Astrocyte (in vitro differentiated cells and primary cell): ENCODE results near the gene VAPA. TPM values are rescaled to one million over a fixed set of nuclear protein-coding genes. Genes with fewer than 3 reads are reported as not detected.

Experiments used
- DNase-seq: peaks from one replicate; pipeline ENCODE4 v3.0.0-alpha.2; 2010; ENCODE audit warnings: low read depth
- FAIRE-seq: peaks from 2 replicates; lab custom pipeline; 2011; peaks lifted over from hg19 to GRCh38; lab: Jason Lieb, UNC
- H2AFZ ChIP-seq: 2 replicates; pipeline ENCODE4 v1.6.0; 2012; ENCODE audit warnings: low read depth, low read length, inconsistent platforms
- H3K27ac ChIP-seq: 2 replicates; pipeline ENCODE4 v1.5.1; 2011; ENCODE audit warnings: low read depth, low read length, inconsistent platforms
- H3K27me3 ChIP-seq: 2 replicates; pipeline ENCODE4 v1.6.0; 2011; ENCODE audit warnings: low read length, inconsistent platforms; ENCODE audit not compliant: insufficient read depth
- H3K36me3 ChIP-seq: 2 replicates; pipeline ENCODE4 v1.5.1; 2011; ENCODE audit warnings: low read length, inconsistent platforms; ENCODE audit not compliant: insufficient read depth
- H3K4me1 ChIP-seq: 2 replicates; pipeline ENCODE4 v1.5.1; 2011; ENCODE audit warnings: low read length, inconsistent platforms; ENCODE audit not compliant: insufficient read depth
- H3K4me2 ChIP-seq: 2 replicates; pipeline ENCODE4 v1.6.0; 2012; ENCODE audit warnings: low read length, inconsistent platforms
- H3K4me3 ChIP-seq: 2 replicates; pipeline ENCODE4 v1.5.1; 2011; ENCODE audit warnings: low read depth, mild to moderate bottlenecking, low read length, inconsistent platforms; ENCODE audit not compliant: insufficient read depth
- H3K79me2 ChIP-seq: 2 replicates; pipeline ENCODE4 v1.6.0; 2012; ENCODE audit warnings: mild to moderate bottlenecking, low read length, inconsistent platforms; ENCODE audit not compliant: insufficient read depth
- H3K9ac ChIP-seq: 2 replicates; pipeline ENCODE4 v1.6.0; 2012; ENCODE audit warnings: mild to moderate bottlenecking, low read length, inconsistent platforms
- H3K9me3 ChIP-seq: 2 replicates; pipeline ENCODE4 v1.5.1; 2012; ENCODE audit warnings: low read depth, mild to moderate bottlenecking, low read length, inconsistent platforms; ENCODE audit not compliant: insufficient read depth
- H4K20me1 ChIP-seq: 2 replicates; pipeline ENCODE4 v1.6.0; 2012; ENCODE audit warnings: low read length, inconsistent platforms; ENCODE audit not compliant: insufficient read depth
- H3K27ac Mint-ChIP-seq: one replicate; pipeline ENCODE4 v1.8.0; 2021; ENCODE audit warnings: mild to moderate bottlenecking, mixed read lengths; ENCODE audit not compliant: unreplicated experiment
- H3K27me3 Mint-ChIP-seq: one replicate; pipeline ENCODE4 v1.8.0; 2021; ENCODE audit warnings: low read depth, mixed read lengths; ENCODE audit not compliant: unreplicated experiment
- H3K36me3 Mint-ChIP-seq: one replicate; pipeline ENCODE4 v1.8.0; 2021; ENCODE audit warnings: low read depth, mixed read lengths; ENCODE audit not compliant: unreplicated experiment
- H3K4me1 Mint-ChIP-seq: one replicate; pipeline ENCODE4 v1.8.0; 2021; ENCODE audit warnings: low read depth, mixed read lengths; ENCODE audit not compliant: unreplicated experiment
- H3K4me3 Mint-ChIP-seq: one replicate; pipeline ENCODE4 v1.8.0; 2021; ENCODE audit warnings: mild to moderate bottlenecking, moderate library complexity, mixed read lengths; ENCODE audit not compliant: unreplicated experiment
- H3K9me3 Mint-ChIP-seq: one replicate; pipeline ENCODE4 v1.8.0; 2021; ENCODE audit warnings: mild to moderate bottlenecking, mixed read lengths; ENCODE audit not compliant: unreplicated experiment
- CTCF ChIP-seq: IDR thresholded peaks from 2 replicates; pipeline ENCODE4 v1.5.1; 2011; ENCODE audit warnings: low read depth, mild to moderate bottlenecking, inconsistent platforms, low read length, moderate library complexity; ENCODE audit not compliant: insufficient read depth
- EZH2 ChIP-seq: IDR thresholded peaks from 2 replicates; pipeline ENCODE4 v1.6.1; 2012; ENCODE audit warnings: mild to moderate bottlenecking, low read length, inconsistent platforms; ENCODE audit not compliant: insufficient read depth
- total RNA-seq: library from RNA; stranded (reverse); gene quantifications from 2 replicates; pipeline ENCODE4 v1.2.1, GENCODE V29; 2021

VAPA gene
- total RNA-seq, 1 donor from 2014 or later = 181 TPM

GRCh38 chr18:9878783-9879242 lies 35.0 kb upstream of the VAPA start:
- TF ChIP-seq CTCF (no peak), EZH2 (no peak)
- no peak for DNase-seq
- Histone ChIP-seq H3K9me3 (no peaks in the 10 kb centered on the region), H3K27me3 (no peaks in the 10 kb centered on the region), H3K9ac (no peak overlapping the region), H3K36me3 (no peaks in the 10 kb centered on the region), H3K27ac (no peak overlapping the region), H4K20me1 (no peaks in the 10 kb centered on the region), H3K79me2 (no peaks in the 10 kb centered on the region), H2AFZ (no peak overlapping the region), H3K4me2 (no peak overlapping the region), H3K4me1 (peaks cover 15% of the 10 kb centered on the region), H3K4me3 (no peak overlapping the region)
- Mint-ChIP-seq H3K9me3 (no peaks in the 10 kb centered on the region), H3K27ac (no peak overlapping the region), H3K4me1 (peaks cover 14% of the 10 kb centered on the region), H3K27me3 (no peaks in the 10 kb centered on the region), H3K4me3 (no peak overlapping the region), H3K36me3 (no peaks in the 10 kb centered on the region)
- FAIRE-seq = no peak

- Histone ChIP-seq H3K9me3 (no peaks in the 10 kb centered on the region), H3K9ac (no peak overlapping the region), H4K20me1 (no peaks in the 10 kb centered on the region), H3K4me2 (no peak overlapping the region), H3K27me3 (no peaks in the 10 kb centered on the region), H3K36me3 (no peaks in the 10 kb centered on the region), H3K4me1 (no peaks in the 10 kb centered on the region), H3K4me3 (no peak overlapping the region), H3K27ac (no peak overlapping the region), H3K79me2 (no peaks in the 10 kb centered on the region), H2AFZ (no peak overlapping the region)
- no peak for TF ChIP-seq CTCF
- TF ChIP-seq EZH2 = no peak
- Mint-ChIP-seq H3K4me3 (no peak overlapping the region), H3K36me3 (no peaks in the 10 kb centered on the region), H3K4me1 (peaks cover 4% of the 10 kb centered on the region), H3K9me3 (peaks cover 5% of the 10 kb centered on the region), H3K27ac (no peak overlapping the region), H3K27me3 (no peaks in the 10 kb centered on the region)
- FAIRE-seq (no peak), DNase-seq (no peak)
Observed at GRCh38 chr18:9884090-9884489, 29.7 kb upstream of the VAPA start.

GRCh38 chr18:9884532-9885140 lies 29.2 kb upstream of the VAPA start:
- H3K27me3 Mint-ChIP-seq = no peaks in the 10 kb centered on the region
- H3K27me3 ChIP-seq = no peaks in the 10 kb centered on the region
- no peak overlapping the region for H3K4me2 ChIP-seq
- H3K4me3 ChIP-seq = no peak overlapping the region
- H3K79me2 ChIP-seq = no peaks in the 10 kb centered on the region
- FAIRE-seq (no peak), DNase-seq (no peak)
- no peaks in the 10 kb centered on the region for H3K36me3 Mint-ChIP-seq
- H3K27ac ChIP-seq = no peak overlapping the region
- H3K4me3 Mint-ChIP-seq = no peak overlapping the region
- H3K9me3 ChIP-seq = no peaks in the 10 kb centered on the region
- no peaks in the 10 kb centered on the region for H4K20me1 ChIP-seq
- no peak overlapping the region for H3K27ac Mint-ChIP-seq
- no peaks in the 10 kb centered on the region for H3K36me3 ChIP-seq
- no peak overlapping the region for H3K9ac ChIP-seq
- H3K9me3 Mint-ChIP-seq = peaks cover 5% of the 10 kb centered on the region
- no peaks in the 10 kb centered on the region for H3K4me1 ChIP-seq
- TF ChIP-seq EZH2 (no peak), CTCF (no peak)
- H3K4me1 Mint-ChIP-seq = peaks cover 4% of the 10 kb centered on the region
- no peak overlapping the region for H2AFZ ChIP-seq
